C1 segment of cervical spinal cord (tissue), 14 donors: ENCODE measurements around the gene ADGRB2.
A peak's percentile ranks its signal among the peaks of the same experiment; 100 is the strongest.

Source experiments
- DNase-seq, 14 donors: peaks; one replicate each; lab custom pipeline; 2025; lab: John Stamatoyannopoulos, UW

The ADGRB2 gene

GRCh38 chr1:31765516-31765915, 1.4 kb upstream of the ADGRB2 start:
- no peak for DNase-seq

GRCh38 chr1:31765041-31765467, 914 bp upstream of the ADGRB2 start:
- peak in 5 of 14 donors; percentile 25 to 44 (median 36) for DNase-seq

GRCh38 chr1:31763671-31764311, 349 bp downstream of the ADGRB2 start:
- no peak for DNase-seq

- DNase-seq, result peak in 13 of 14 donors; percentile 30 to 86 (median 60)
Observed at GRCh38 chr1:31762726-31763670, 1.1 kb downstream of the ADGRB2 start.

GRCh38 chr1:31762323-31762722, 1.8 kb downstream of the ADGRB2 start:
- DNase-seq, result peak in 1 of 14 donors; percentile 34

GRCh38 chr1:31761883-31762282, 2.3 kb downstream of the ADGRB2 start:
- DNase-seq, result no peak

GRCh38 chr1:31760471-31761470, 3.4 kb downstream of the ADGRB2 start:
- DNase-seq, result peak in 8 of 14 donors; percentile 17 to 76 (median 39)

GRCh38 chr1:31759298-31760023, 4.7 kb downstream of the ADGRB2 start:
- no peak for DNase-seq

- DNase-seq, result no peak
Observed at GRCh38 chr1:31758823-31759222, 5.3 kb downstream of the ADGRB2 start.

GRCh38 chr1:31757989-31758388, 6.2 kb downstream of the ADGRB2 start:
- no peak for DNase-seq

GRCh38 chr1:31757204-31757679, 6.9 kb downstream of the ADGRB2 start:
- no peak for DNase-seq

GRCh38 chr1:31756578-31756977, 7.6 kb downstream of the ADGRB2 start:
- DNase-seq, result no peak

GRCh38 chr1:31755850-31756492, 8.2 kb downstream of the ADGRB2 start:
- DNase-seq, result no peak

- peak in 2 of 14 donors; percentile 14 to 24 for DNase-seq
Observed at GRCh38 chr1:31755197-31755611, 8.9 kb downstream of the ADGRB2 start.

- peak in 3 of 14 donors; percentile 47 to 71 (median 58) for DNase-seq
Observed at GRCh38 chr1:31754397-31754796, 9.7 kb downstream of the ADGRB2 start.

- DNase-seq, result peak in 13 of 14 donors; percentile 34 to 91 (median 84)
Observed at GRCh38 chr1:31753707-31754349, 10.3 kb downstream of the ADGRB2 start.

- DNase-seq, result peak in 9 of 14 donors; percentile 4 to 51 (median 33)
Observed at GRCh38 chr1:31752952-31753475, 11.1 kb downstream of the ADGRB2 start.

GRCh38 chr1:31752258-31752657, 11.9 kb downstream of the ADGRB2 start:
- DNase-seq, result no peak

- DNase-seq, result no peak
Observed at GRCh38 chr1:31751822-31752241, 12.3 kb downstream of the ADGRB2 start.
